SK-N-SH (cell line): Measurements from ENCODE around the gene HLA-DPA1. TPM values are rescaled to one million over a fixed set of nuclear protein-coding genes. Genes with fewer than 3 reads are reported as not detected.

Experiments
- CTCF ChIA-PET: fragments of 300-600, 350-600 bp; formaldehyde crosslinking; extraction: SDS; loops from one replicate; lab custom pipeline; 2021; lab: Yijun Ruan, JAX
- POLR2A ChIA-PET: fragments of 350-600 bp; sonication (Branson Sonifier 250); formaldehyde crosslinking; extraction: SDS; loops from one replicate; lab custom pipeline; 2020; ENCODE audit warnings: antibody characterized with exemption, inconsistent platforms; lab: Yijun Ruan, JAX
- DNase-seq: peaks from one replicate; pipeline ENCODE4 v3.0.0; 2012
- H2AFZ ChIP-seq: fragments of 200-600 bp; sonication (generic); 2 replicates; pipeline ENCODE4 v1.8.1; 2016; ENCODE audit warnings: antibody characterized with exemption, mild to moderate bottlenecking, low read depth
- H3F3A ChIP-seq: fragments of 200-600 bp; sonication (generic); replicated peaks from 2 replicates; pipeline ENCODE3; 2016; ENCODE audit warnings: antibody characterized with exemption, mild to moderate bottlenecking; ENCODE audit not compliant: insufficient read depth
- H3K27ac ChIP-seq, 2 experiments: fragments of 200-500 bp in 1 of 2; fragments of 200-600 bp in 1 of 2; sonication (Bioruptor generic) in 1 of 2; sonication (generic), shearing (Covaris generic) in 1 of 2; 2 replicates each; pipeline versions ENCODE4 v1.5.1 to v1.6.1; 2014 to 2016; ENCODE audit warnings: low read depth in 2 of 2, inconsistent platforms in 1 of 2, low read length in 1 of 2, mild to moderate bottlenecking in 1 of 2, mixed read lengths in 1 of 2
- H3K27me3 ChIP-seq: fragments of 200-600 bp; sonication (generic), shearing (Covaris generic); 2 replicates; pipeline ENCODE4 v1.6.1; 2016; ENCODE audit warnings: mixed run types; ENCODE audit not compliant: insufficient read depth
- H3K36me3 ChIP-seq, 2 experiments: fragments of 200-500 bp in 1 of 2; fragments of 200-600 bp in 1 of 2; sonication (Bioruptor generic) in 1 of 2; sonication (generic) in 1 of 2; replicated peaks in 1 of 2; 2 replicates each; pipeline versions ENCODE3 to v1.5.1; 2014 to 2016; ENCODE audit warnings: low read length in 1 of 2, mild to moderate bottlenecking in 1 of 2; ENCODE audit not compliant: insufficient read depth in 2 of 2, control insufficient read depth in 1 of 2
- H3K4me1 ChIP-seq, 2 experiments: fragments of 200-500 bp in 1 of 2; fragments of 200-600 bp in 1 of 2; sonication (Bioruptor generic) in 1 of 2; sonication (generic), shearing (Covaris generic) in 1 of 2; 2 replicates each; pipeline versions ENCODE4 v1.5.1 to v1.6.1; 2014 to 2016; ENCODE audit warnings: low read depth in 1 of 2, low read length in 1 of 2, mixed run types in 1 of 2; ENCODE audit not compliant: insufficient read depth in 2 of 2, control insufficient read depth in 1 of 2
- H3K4me2 ChIP-seq: fragments of 200-600 bp; sonication (generic), shearing (Covaris generic); 2 replicates; pipeline ENCODE4 v1.6.1; 2017; ENCODE audit warnings: mixed run types
- H3K4me3 ChIP-seq, 2 experiments: fragments of 200-500 bp in 1 of 2; fragments of 200-600 bp in 1 of 2; sonication (Bioruptor generic) in 1 of 2; sonication (generic), shearing (Covaris generic) in 1 of 2; 2 replicates each; pipeline versions ENCODE4 v1.5.1 to v1.8.1; 2014 to 2016; ENCODE audit warnings: low read depth in 2 of 2, inconsistent platforms in 1 of 2, low read length in 1 of 2, mild to moderate bottlenecking in 1 of 2, mixed read lengths in 1 of 2, moderate library complexity in 1 of 2
- H3K79me2 ChIP-seq: fragments of 200-600 bp; sonication (generic); 2 replicates; pipeline ENCODE4 v1.8.1; 2017; ENCODE audit warnings: mild to moderate bottlenecking; ENCODE audit not compliant: insufficient read depth
- H3K9ac ChIP-seq: fragments of 200-600 bp; sonication (generic); 2 replicates; pipeline ENCODE4 v1.6.1; 2017; ENCODE audit warnings: mixed run types
- H3K9me2 ChIP-seq: fragments of 200-600 bp; sonication (generic); 2 replicates; pipeline ENCODE4 v1.6.1; 2017; ENCODE audit warnings: mixed run types
- H3K9me3 ChIP-seq: fragments of 200-600 bp; sonication (generic); 2 replicates; pipeline ENCODE4 v1.6.1; 2017; ENCODE audit warnings: mixed run types, mild to moderate bottlenecking, moderate library complexity
- H4K20me1 ChIP-seq: fragments of 200-600 bp; sonication (generic); 2 replicates; pipeline ENCODE4 v1.6.1; 2017; ENCODE audit warnings: mild to moderate bottlenecking, mixed run types; ENCODE audit not compliant: insufficient read depth
- CTCF ChIP-seq: fragments of 200-600 bp; sonication (generic); IDR thresholded peaks from 2 replicates; pipeline ENCODE4 v1.6.1; 2017; ENCODE audit warnings: antibody characterized with exemption, mild to moderate bottlenecking, moderate library complexity
- EZH2phosphoT487 ChIP-seq: fragments of 200-600 bp; sonication (generic); IDR thresholded peaks from 2 replicates; pipeline ENCODE4 v1.6.1; 2017; ENCODE audit warnings: low read depth, mixed run types, mild to moderate bottlenecking, antibody characterized with exemption, moderate library complexity, borderline replicate concordance
- FOXJ3 ChIP-seq: sonication (generic); formaldehyde crosslinking; IDR thresholded peaks from 2 replicates; pipeline ENCODE4 v1.5.1; 2020; ENCODE audit warnings: mild to moderate bottlenecking, missing genetic modification reagents
- FOXM1 ChIP-seq: IDR thresholded peaks from 2 replicates; pipeline ENCODE4 v1.4.0; 2012; ENCODE audit warnings: low read depth, mild to moderate bottlenecking
- GATA2 ChIP-seq: sonication (generic); formaldehyde crosslinking; IDR thresholded peaks from 2 replicates; pipeline ENCODE4 v1.5.0; 2020; ENCODE audit warnings: mild to moderate bottlenecking, missing genetic modification reagents
- MAX ChIP-seq: IDR thresholded peaks from 2 replicates; pipeline ENCODE4 v1.4.0; 2012; ENCODE audit warnings: low read depth
- MEF2A ChIP-seq: IDR thresholded peaks from 2 replicates; pipeline ENCODE4 v1.4.0; 2012; ENCODE audit warnings: low read depth, borderline replicate concordance
- MXI1 ChIP-seq: IDR thresholded peaks from 2 replicates; pipeline ENCODE4 v1.6.1; 2012; ENCODE audit warnings: mild to moderate bottlenecking, low read depth, low read length, improper control_type of control experiment
- NRF1 ChIP-seq: IDR thresholded peaks from 2 replicates; pipeline ENCODE4 v1.6.1; 2012; ENCODE audit warnings: low read depth, mild to moderate bottlenecking, low read length
- PBX3 ChIP-seq: IDR thresholded peaks from 2 replicates; pipeline ENCODE4; 2012
- RAD21 ChIP-seq: IDR thresholded peaks from 2 replicates; pipeline ENCODE4 v1.6.1; 2012; ENCODE audit warnings: mild to moderate bottlenecking, low read length
- REST ChIP-seq: IDR thresholded peaks from 2 replicates; pipeline ENCODE4 v1.6.1; 2012; ENCODE audit warnings: mild to moderate bottlenecking, low read depth, low read length, moderate library complexity
- TAF1 ChIP-seq: IDR thresholded peaks from 2 replicates; pipeline ENCODE4 v1.6.1; 2012; ENCODE audit warnings: low read depth, mild to moderate bottlenecking, low read length, moderate library complexity, borderline replicate concordance
- TCF12 ChIP-seq: IDR thresholded peaks from 2 replicates; pipeline ENCODE4 v1.4.0; 2012
- USF2 ChIP-seq: fragments of 150-350 bp; IDR thresholded peaks from 2 replicates; pipeline ENCODE4 v1.6.1; 2017; ENCODE audit warnings: antibody characterized with exemption, low read length, low read depth, borderline replicate concordance
- ZBTB33 ChIP-seq: IDR thresholded peaks from 2 replicates; pipeline ENCODE4 v1.4.0; 2012; ENCODE audit warnings: low read depth, borderline replicate concordance
- WGBS: methylation state at CpG from one replicate; pipeline ENCODE4 v1.1.6; 2017; ENCODE audit warnings: low lambda C conversion rate; 5-methylcytosine and 5-hydroxymethylcytosine counted together
- polyA plus RNA-seq, 3 experiments: library from polyadenylated mRNA; depleted of rRNA; stranded (reverse); fragments of >200 nt; gene quantifications; 2 replicates each; pipeline ENCODE4 v1.2.3, GENCODE V29; 2012

HLA-DPA1 gene
- polyA plus RNA-seq, 1 of the 3 experiments (the other 2 are of a cell fraction) = 1.9 TPM

GRCh38 chr6:33023536-33023935, 49.9 kb downstream of the HLA-DPA1 start:
- H3K9me2 ChIP-seq = no peaks in the 10 kb centered on the region
- H3K9me3 ChIP-seq = no peaks in the 10 kb centered on the region
- no peaks in the 10 kb centered on the region for H3K4me1 ChIP-seq
- H3K9ac ChIP-seq = no peak overlapping the region
- H3K4me3 ChIP-seq = no peak overlapping the region
- no peak overlapping the region for H2AFZ ChIP-seq
- no peaks in the 10 kb centered on the region for H3F3A ChIP-seq
- DNase-seq = no peak
- 2% methylated on average over 3 of the region's 3 CpGs for WGBS
- H3K4me2 ChIP-seq = no peak overlapping the region
- H3K36me3 ChIP-seq = no peaks in the 10 kb centered on the region
- H4K20me1 ChIP-seq = no peaks in the 10 kb centered on the region
- ChIA-PET CTCF (interaction anchor here (1.5 kb wide), 1 partner anchor 9 kb away, joined by 7 read pairs; no protein-coding TSS in a partner anchor), POLR2A (no interaction called here)
- peaks cover 41% of the 10 kb centered on the region for H3K27me3 ChIP-seq
- H3K79me2 ChIP-seq = no peaks in the 10 kb centered on the region
- no peak for TF ChIP-seq MEF2A
- TF ChIP-seq FOXJ3 = no peak
- TF ChIP-seq ZBTB33 = no peak
- no peak for TF ChIP-seq FOXM1
- TF ChIP-seq REST = no peak
- TF ChIP-seq USF2 = no peak
- no peak for TF ChIP-seq MXI1
- no peak for TF ChIP-seq TCF12
- no peak for TF ChIP-seq RAD21
- TF ChIP-seq PBX3 = no peak
- no peak for TF ChIP-seq TAF1
- no peak for TF ChIP-seq EZH2phosphoT487
- TF ChIP-seq CTCF = no peak
- TF ChIP-seq NRF1 = no peak
- no peak for TF ChIP-seq MAX
- no peak for TF ChIP-seq GATA2 (CRISPR knock-in tag)
- no peak overlapping the region for H3K27ac ChIP-seq
